Astrocyte (in vitro differentiated cells and primary cell): ENCODE data around the gene SPRR1A.

ENCODE experiments used
- CTCF ChIP-seq: IDR thresholded peaks from 2 replicates; pipeline ENCODE4 v1.5.1; 2011; ENCODE audit warnings: low read depth, mild to moderate bottlenecking, inconsistent platforms, low read length, moderate library complexity; ENCODE audit not compliant: insufficient read depth
- EZH2 ChIP-seq: IDR thresholded peaks from 2 replicates; pipeline ENCODE4 v1.6.1; 2012; ENCODE audit warnings: mild to moderate bottlenecking, low read length, inconsistent platforms; ENCODE audit not compliant: insufficient read depth

GRCh38 chr1:153000294-153000693 is 16.4 kb downstream of the SPRR1A start:
- TF ChIP-seq CTCF: no peak
- no peak for TF ChIP-seq EZH2
